HG03095 (cell line): ENCODE measurements around the gene SSTR4.

Experiments
- ATAC-seq: cut with Tn5 transposase; IDR thresholded peaks from one replicate; pipeline ENCODE4 v1.9.1; 2021; ENCODE audit warnings: moderate library complexity; ENCODE audit not compliant: unreplicated experiment

SSTR4 gene

DNA sequence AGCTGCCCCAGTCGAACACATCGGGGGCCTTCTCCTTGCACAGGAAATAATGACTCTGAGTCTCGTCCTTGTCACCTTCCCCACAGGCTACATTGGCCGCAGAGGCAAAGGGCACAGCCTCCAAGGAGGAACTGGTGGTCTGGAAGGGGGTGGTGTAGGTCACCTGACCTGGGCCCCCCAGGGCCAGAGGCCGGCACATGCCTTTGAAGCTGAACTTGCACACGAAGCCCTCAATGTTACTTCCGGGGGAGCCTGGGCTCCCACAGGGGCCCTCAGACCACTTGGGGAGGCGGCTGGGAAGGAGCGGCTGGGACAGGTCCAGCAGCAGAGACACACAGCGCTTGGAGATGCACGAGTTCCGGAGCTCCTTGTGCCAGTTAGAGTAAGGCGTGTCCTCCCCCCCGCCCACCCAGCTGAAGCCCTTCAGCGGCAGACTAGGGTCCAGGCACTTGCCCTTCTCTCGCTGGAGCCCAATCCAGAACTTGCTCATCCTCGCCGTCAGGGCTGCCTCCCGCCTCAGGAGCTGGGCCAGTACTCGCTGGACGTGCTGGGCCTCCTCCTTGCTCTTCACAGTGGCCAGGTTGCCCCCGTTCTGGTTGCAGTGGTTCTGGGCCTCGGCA lies 50.4 kb downstream of the SSTR4 start:
- no peak for ATAC-seq

- peak; percentile 68 for ATAC-seq
Measured at GRCh38 chr20:23086056-23086566, 51.0 kb downstream of the SSTR4 start, which contains the start of gene CD93. Gene CD93, minus strand, starts transcription at chr20:23086324. Its CDS starts 132 bp downstream, at chr20:23086192.

DNA sequence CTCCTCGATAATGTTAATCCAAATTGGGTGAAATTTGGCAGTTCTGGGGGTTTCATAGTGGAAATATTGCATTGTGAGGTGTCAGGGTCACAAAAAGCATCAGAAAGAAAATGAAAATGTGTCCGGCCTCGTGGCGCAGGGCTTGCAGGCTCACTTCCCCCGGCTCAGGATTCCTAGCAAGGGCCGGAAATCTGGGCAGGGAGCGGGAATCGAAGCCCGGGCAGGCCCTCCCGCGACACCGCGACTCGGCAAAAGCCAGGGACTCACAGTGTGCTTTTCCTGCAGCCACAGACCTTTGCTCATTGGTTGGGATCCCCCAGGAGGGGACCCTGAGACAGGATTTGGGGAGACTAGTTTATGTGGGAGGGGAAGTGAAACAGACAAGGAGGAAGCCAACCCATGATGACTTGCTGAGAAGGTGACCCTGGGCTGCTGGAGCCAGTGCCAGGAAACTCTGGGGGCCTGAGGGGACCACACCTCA lies 51.9 kb downstream of the SSTR4 start:
- no peak for ATAC-seq

DNA sequence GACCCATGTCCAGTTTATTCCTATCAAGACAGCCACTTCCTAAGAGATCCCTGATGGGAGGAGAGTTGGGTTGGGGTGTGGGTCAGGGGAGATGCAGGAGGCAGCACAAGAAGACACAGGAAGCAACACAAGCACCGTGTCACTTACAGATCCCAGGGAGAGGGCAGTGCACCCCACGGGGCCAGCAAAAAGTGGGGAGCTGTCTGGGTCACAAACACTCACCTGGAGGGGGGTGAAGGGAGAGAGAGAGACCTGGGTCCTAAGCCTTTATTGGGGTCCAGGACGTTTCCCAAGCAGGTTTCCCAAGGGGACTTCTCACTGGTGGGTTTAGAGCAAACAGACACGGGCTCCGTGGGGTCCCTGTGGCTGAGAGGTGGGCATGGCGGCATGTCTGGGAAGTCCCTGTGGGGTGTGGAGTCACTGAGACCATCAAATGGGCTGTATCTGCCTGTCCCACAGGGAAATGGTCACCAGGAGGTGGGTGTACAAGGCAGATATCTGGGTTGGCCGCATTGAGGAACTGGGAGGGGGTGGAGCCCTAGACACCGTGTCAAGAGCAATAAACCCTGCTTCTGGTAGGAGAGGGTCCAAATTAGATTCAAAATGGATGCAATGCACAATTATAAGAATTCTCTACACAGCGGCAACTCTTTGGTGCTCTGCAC lies 52.6 kb downstream of the SSTR4 start:
- no peak for ATAC-seq
